Parathyroid adenoma (tissue), 2 donors: ENCODE data around the gene ZNF492.

ENCODE experiments used
- H2AFZ ChIP-seq: fragments of 300-600 bp; sonication (generic); one replicate; pipeline ENCODE4 v1.7.0; 2017; ENCODE audit warnings: antibody characterized with exemption, mild to moderate bottlenecking
- H3K27ac ChIP-seq: fragments of 300-600 bp; sonication (generic); one replicate; pipeline ENCODE4 v1.7.0; 2017
- H3K27me3 ChIP-seq: fragments of 300-600 bp; sonication (generic); one replicate; pipeline ENCODE4 v1.7.0; 2017; ENCODE audit warnings: low read length; ENCODE audit not compliant: control insufficient read depth, insufficient read depth
- H3K36me3 ChIP-seq: fragments of 300-600 bp; sonication (generic); one replicate; pipeline ENCODE4 v1.7.0; 2017; ENCODE audit warnings: low read length; ENCODE audit not compliant: control insufficient read depth, insufficient read depth
- H3K4me1 ChIP-seq: fragments of 300-600 bp; sonication (generic); one replicate; pipeline ENCODE4 v1.7.0; 2017; ENCODE audit warnings: control low read depth
- H3K4me2 ChIP-seq: fragments of 300-600 bp; sonication (generic); one replicate; pipeline ENCODE4 v1.7.0; 2017; ENCODE audit warnings: low read length
- H3K4me3 ChIP-seq: fragments of 300-600 bp; sonication (generic); one replicate; pipeline ENCODE4 v1.7.0; 2017; ENCODE audit warnings: low read depth, low read length
- H3K79me2 ChIP-seq: fragments of 300-600 bp; sonication (generic); one replicate; pipeline ENCODE4 v1.7.0; 2017; ENCODE audit warnings: control low read depth
- H3K9ac ChIP-seq: fragments of 300-600 bp; sonication (generic); one replicate; pipeline ENCODE4 v1.7.0; 2017; ENCODE audit warnings: mild to moderate bottlenecking
- H3K9me3 ChIP-seq: fragments of 300-600 bp; sonication (generic); one replicate; pipeline ENCODE4 v1.7.0; 2017; ENCODE audit warnings: low read length; ENCODE audit not compliant: control insufficient read depth
- TF ChIP-seq, protein P1 (sequence below): fragments of 300-600 bp; sonication (generic); IDR thresholded peaks from one replicate; pipeline ENCODE4 v1.7.0; 2017; ENCODE audit warnings: antibody characterized with exemption, mild to moderate bottlenecking
- donor health status: primary hyperparathyroidism.

The ZNF492 gene

GRCh38 chr19:22708983-22709382, 74.9 kb downstream of the ZNF492 start:
- Histone ChIP-seq H3K79me2 (no peaks in the 10 kb centered on the region), H3K4me1 (no peaks in the 10 kb centered on the region), H3K9ac (no peak overlapping the region), H3K27me3 (no peaks in the 10 kb centered on the region), H3K9me3 (no peaks in the 10 kb centered on the region), H3K4me2 (no peak overlapping the region), H3K36me3 (no peaks in the 10 kb centered on the region), H3K27ac (no peak overlapping the region), H2AFZ (no peak overlapping the region), H3K4me3 (no peak overlapping the region)
- TF ChIP-seq, protein P1, sequence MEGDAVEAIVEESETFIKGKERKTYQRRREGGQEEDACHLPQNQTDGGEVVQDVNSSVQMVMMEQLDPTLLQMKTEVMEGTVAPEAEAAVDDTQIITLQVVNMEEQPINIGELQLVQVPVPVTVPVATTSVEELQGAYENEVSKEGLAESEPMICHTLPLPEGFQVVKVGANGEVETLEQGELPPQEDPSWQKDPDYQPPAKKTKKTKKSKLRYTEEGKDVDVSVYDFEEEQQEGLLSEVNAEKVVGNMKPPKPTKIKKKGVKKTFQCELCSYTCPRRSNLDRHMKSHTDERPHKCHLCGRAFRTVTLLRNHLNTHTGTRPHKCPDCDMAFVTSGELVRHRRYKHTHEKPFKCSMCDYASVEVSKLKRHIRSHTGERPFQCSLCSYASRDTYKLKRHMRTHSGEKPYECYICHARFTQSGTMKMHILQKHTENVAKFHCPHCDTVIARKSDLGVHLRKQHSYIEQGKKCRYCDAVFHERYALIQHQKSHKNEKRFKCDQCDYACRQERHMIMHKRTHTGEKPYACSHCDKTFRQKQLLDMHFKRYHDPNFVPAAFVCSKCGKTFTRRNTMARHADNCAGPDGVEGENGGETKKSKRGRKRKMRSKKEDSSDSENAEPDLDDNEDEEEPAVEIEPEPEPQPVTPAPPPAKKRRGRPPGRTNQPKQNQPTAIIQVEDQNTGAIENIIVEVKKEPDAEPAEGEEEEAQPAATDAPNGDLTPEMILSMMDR: no peak
